ENCODE measurements around the gene TMSB10.
"Not testable (repeated sequence)": the region's sequence is repeated elsewhere in the genome, so short reads cannot be mapped to it uniquely, and the experiment has no call there.

Gene TMSB10

DNA sequence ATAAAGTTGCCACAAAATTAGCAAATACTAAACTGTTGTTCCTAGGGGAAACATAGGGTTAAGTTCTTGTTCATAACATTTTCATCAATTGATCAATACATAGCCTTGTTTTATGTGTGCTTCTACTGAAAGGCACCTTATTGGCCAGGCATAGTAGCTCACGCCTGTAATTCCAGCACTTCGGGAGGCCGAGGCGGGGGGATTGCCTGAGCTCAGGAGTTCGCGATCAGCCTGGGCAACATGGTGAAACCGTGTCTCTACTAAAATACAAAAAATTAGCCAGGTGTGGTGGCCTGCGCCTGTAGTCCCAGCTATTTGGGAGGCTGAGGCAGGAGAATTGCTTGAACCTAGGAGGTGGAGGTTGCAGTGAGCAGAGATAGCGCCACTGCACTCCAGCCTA is 32.8 kb upstream of the TMSB10 start:
- not testable (repeated sequence) for H3K9me3 ChIP-seq (ENCODE audit: insufficient read depth, low read depth, low read length); H3K9ac ChIP-seq (ENCODE audit: low read depth, low read length); H3K27ac ChIP-seq (ENCODE audit: low read length); H3K4me1 ChIP-seq (ENCODE audit: insufficient read depth, low read length); H3K36me3 ChIP-seq (ENCODE audit: insufficient read depth, low read depth, low read length); H3K4me3 ChIP-seq (ENCODE audit: low read length)
- H3K27me3 ChIP-seq (ENCODE audit: insufficient read depth, low read length): peaks cover 18% of the 10 kb centered on the region

DNA sequence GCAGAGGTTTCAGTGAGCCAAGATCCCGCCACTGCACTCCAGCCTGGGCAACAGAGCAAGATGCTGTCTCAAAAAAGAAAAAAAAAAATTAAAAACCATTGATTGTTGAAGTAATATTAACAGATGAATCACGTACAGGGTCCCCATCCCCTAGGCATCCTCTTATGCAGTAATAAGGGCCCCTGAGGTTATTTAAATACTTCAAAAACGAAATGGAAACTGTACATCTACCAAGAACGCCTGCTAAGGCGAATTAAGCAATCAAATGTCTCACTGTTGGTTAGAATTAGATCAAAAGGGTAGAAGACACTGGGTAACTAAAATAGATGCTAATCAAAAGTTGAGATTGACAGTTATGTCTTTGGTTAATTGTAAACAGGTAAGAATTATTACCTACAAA is 32.1 kb upstream of the TMSB10 start:
- no peaks in the 10 kb centered on the region for H3K9me3 ChIP-seq (ENCODE audit: insufficient read depth, low read depth, low read length)
- no peaks in the 10 kb centered on the region for H3K4me1 ChIP-seq (ENCODE audit: insufficient read depth, low read length)
- H3K4me3 ChIP-seq (ENCODE audit: low read length): no peak overlapping the region
- H3K9ac ChIP-seq (ENCODE audit: low read depth, low read length): no peak overlapping the region
- no peak overlapping the region for H3K27ac ChIP-seq (ENCODE audit: low read length)
- H3K27me3 ChIP-seq (ENCODE audit: insufficient read depth, low read length): peaks cover 25% of the 10 kb centered on the region
- H3K36me3 ChIP-seq (ENCODE audit: insufficient read depth, low read depth, low read length): no peaks in the 10 kb centered on the region

GRCh38 chr2:84874381-84875212 is 30.9 kb upstream of the TMSB10 start:
- Histone ChIP-seq H3K4me1 (ENCODE audit: insufficient read depth, low read length) (no peaks in the 10 kb centered on the region; the same call in 1 of the 2 replicates), H3K9me3 (ENCODE audit: insufficient read depth, low read depth, low read length) (no peaks in the 10 kb centered on the region), H3K27ac (ENCODE audit: low read length) (no peak overlapping the region), H3K36me3 (ENCODE audit: insufficient read depth, low read depth, low read length) (no peaks in the 10 kb centered on the region), H3K4me3 (ENCODE audit: low read length) (no peak overlapping the region), H3K27me3 (ENCODE audit: insufficient read depth, low read length) (peaks cover 37% of the 10 kb centered on the region), H3K9ac (ENCODE audit: low read depth, low read length) (no peak overlapping the region)

DNA sequence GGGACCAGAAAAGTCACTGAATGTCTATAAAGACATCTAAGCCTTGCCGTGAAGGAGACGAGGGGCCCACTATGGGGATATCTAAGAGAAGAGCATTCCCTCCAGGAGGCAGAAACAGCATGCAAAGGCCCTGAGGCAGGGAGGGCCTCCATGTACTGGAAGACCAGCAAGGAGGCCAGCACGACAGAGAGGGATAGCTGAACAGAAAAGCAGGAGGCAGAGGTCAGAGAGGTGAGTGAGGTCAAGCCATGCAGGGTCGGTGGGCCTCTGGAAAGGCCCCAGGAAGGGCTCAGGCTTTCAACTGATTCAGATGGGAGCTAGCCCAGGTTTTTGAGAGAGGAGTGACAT is 30.3 kb upstream of the TMSB10 start:
- Histone ChIP-seq H3K27me3 (ENCODE audit: insufficient read depth, low read length) (peaks cover 43% of the 10 kb centered on the region), H3K4me1 (ENCODE audit: insufficient read depth, low read length) (no peaks in the 10 kb centered on the region; the same call in 1 of the 2 replicates), H3K9me3 (ENCODE audit: insufficient read depth, low read depth, low read length) (no peaks in the 10 kb centered on the region), H3K4me3 (ENCODE audit: low read length) (no peak overlapping the region), H3K27ac (ENCODE audit: low read length) (no peak overlapping the region), H3K9ac (ENCODE audit: low read depth, low read length) (no peak overlapping the region), H3K36me3 (ENCODE audit: insufficient read depth, low read depth, low read length) (no peaks in the 10 kb centered on the region)

- H3K9ac ChIP-seq (ENCODE audit: low read depth, low read length); H3K27ac ChIP-seq (ENCODE audit: low read length); H3K9me3 ChIP-seq (ENCODE audit: insufficient read depth, low read depth, low read length); H3K36me3 ChIP-seq (ENCODE audit: insufficient read depth, low read depth, low read length); H3K4me1 ChIP-seq (ENCODE audit: insufficient read depth, low read length); H3K4me3 ChIP-seq (ENCODE audit: low read length): not testable (repeated sequence)
- H3K27me3 ChIP-seq (ENCODE audit: insufficient read depth, low read length): peaks cover 47% of the 10 kb centered on the region
These were observed 29.8 kb upstream of the TMSB10 start for GRCh38 chr2:84875619-84876018.

DNA sequence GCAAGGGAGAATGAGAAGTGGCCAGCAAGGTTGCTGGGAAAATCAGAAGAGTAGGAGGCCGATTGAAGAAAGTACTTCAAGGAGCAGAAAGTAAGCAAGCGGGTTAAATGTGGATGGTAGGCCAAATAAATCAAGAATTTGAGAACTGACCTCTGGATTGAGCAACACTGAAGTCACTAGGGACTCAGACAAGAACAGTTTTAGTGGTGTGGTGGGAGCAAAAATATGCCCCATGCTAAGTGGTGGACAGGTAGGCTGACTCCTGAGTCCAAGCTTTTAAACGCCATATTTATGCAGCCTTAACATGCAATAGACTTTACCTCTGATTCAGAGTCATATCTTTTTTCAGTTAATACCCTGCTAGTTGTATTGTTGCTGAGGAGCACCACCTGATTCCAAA is 29.1 kb upstream of the TMSB10 start:
- no peak overlapping the region for H3K4me3 ChIP-seq (ENCODE audit: low read length)
- no peak overlapping the region for H3K27ac ChIP-seq (ENCODE audit: low read length)
- no peaks in the 10 kb centered on the region for H3K36me3 ChIP-seq (ENCODE audit: insufficient read depth, low read depth, low read length)
- H3K4me1 ChIP-seq (ENCODE audit: insufficient read depth, low read length): peaks cover 1% of the 10 kb centered on the region; the same call in 1 of the 2 replicates
- H3K9ac ChIP-seq (ENCODE audit: low read depth, low read length): no peak overlapping the region
- H3K9me3 ChIP-seq (ENCODE audit: insufficient read depth, low read depth, low read length): no peaks in the 10 kb centered on the region
- H3K27me3 ChIP-seq (ENCODE audit: insufficient read depth, low read length): peaks cover 55% of the 10 kb centered on the region

- Histone ChIP-seq H3K27me3 (ENCODE audit: insufficient read depth, low read length) (peaks cover 76% of the 10 kb centered on the region), H3K9me3 (ENCODE audit: insufficient read depth, low read depth, low read length) (no peaks in the 10 kb centered on the region), H3K27ac (ENCODE audit: low read length) (no peak overlapping the region), H3K4me1 (ENCODE audit: insufficient read depth, low read length) (peaks cover 3% of the 10 kb centered on the region; the same call in 1 of the 2 replicates), H3K36me3 (ENCODE audit: insufficient read depth, low read depth, low read length) (no peaks in the 10 kb centered on the region), H3K9ac (ENCODE audit: low read depth, low read length) (no peak overlapping the region), H3K4me3 (ENCODE audit: low read length) (no peak overlapping the region)
These were observed 27.0 kb upstream of the TMSB10 start for GRCh38 chr2:84878459-84878858.

DNA sequence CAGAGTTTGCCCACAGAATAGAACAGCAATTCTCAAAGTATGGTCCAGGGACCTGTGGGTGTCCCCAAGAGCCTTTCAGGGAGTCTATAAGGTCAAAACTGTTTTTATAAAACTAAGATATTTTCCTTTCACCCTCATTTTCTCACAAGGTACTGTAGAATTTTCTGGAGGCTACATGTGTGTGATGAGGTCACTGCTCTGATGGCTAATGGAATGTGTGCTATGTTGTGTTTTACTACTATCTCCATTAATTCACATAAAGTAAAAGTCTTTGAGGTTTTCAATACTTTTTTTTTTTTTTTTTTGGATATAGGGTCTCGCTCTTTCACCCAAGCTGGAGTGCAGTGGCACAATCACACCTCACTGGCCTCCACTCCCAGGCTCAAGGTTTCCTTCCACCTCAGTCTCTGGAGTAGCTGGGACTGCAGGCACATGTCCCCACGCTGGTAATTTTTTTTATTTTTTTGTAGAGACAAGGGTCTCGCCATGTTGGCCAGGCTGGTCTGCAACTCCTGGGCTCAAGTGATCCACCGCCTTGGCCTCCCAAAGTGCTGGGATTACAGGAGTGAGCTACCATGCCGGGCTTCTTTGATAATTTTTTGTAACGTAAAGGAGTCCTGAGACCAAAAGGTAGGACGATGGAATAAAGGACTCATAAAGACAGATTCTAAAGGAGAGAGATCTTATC is 26.4 kb upstream of the TMSB10 start:
- H3K4me3 ChIP-seq (ENCODE audit: low read length): peak overlapping the region; percentile 41; the same call in 1 of the 2 replicates
- H3K36me3 ChIP-seq (ENCODE audit: insufficient read depth, low read depth, low read length): no peaks in the 10 kb centered on the region
- H3K27ac ChIP-seq (ENCODE audit: low read length): no peak overlapping the region
- H3K27me3 ChIP-seq (ENCODE audit: insufficient read depth, low read length): peaks cover 82% of the 10 kb centered on the region
- H3K9me3 ChIP-seq (ENCODE audit: insufficient read depth, low read depth, low read length): no peaks in the 10 kb centered on the region
- peaks cover 3% of the 10 kb centered on the region; the same call in 1 of the 2 replicates for H3K4me1 ChIP-seq (ENCODE audit: insufficient read depth, low read length)
- H3K9ac ChIP-seq (ENCODE audit: low read depth, low read length): no peak overlapping the region

- H3K9ac ChIP-seq (ENCODE audit: low read depth, low read length): peak overlapping the region; percentile 74
These were observed 25.7 kb upstream of the TMSB10 start for GRCh38 chr2:84879584-84880394.

DNA sequence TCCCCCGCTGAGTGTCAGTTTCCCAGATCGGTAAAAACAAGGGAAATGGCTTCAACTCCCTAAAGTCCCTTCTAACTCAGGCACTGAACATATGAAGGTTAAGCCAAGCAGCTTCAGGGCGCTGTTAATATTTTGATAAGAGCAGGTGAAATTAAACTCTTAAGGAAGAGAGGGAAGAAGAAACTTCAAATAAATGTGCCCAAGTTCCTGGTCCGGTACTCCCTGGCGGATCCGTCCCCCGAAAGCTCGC is 25.1 kb upstream of the TMSB10 start:
- Histone ChIP-seq H3K36me3 (ENCODE audit: insufficient read depth, low read depth, low read length) (no peaks in the 10 kb centered on the region), H3K9ac (ENCODE audit: low read depth, low read length) (peak overlapping the region; percentile 74), H3K9me3 (ENCODE audit: insufficient read depth, low read depth, low read length) (no peaks in the 10 kb centered on the region), H3K4me1 (ENCODE audit: insufficient read depth, low read length) (peaks cover 3% of the 10 kb centered on the region; the same call in 1 of the 2 replicates), H3K4me3 (ENCODE audit: low read length) (peak overlapping the region; percentile 68), H3K27ac (ENCODE audit: low read length) (no peak overlapping the region), H3K27me3 (ENCODE audit: insufficient read depth, low read length) (peaks cover 93% of the 10 kb centered on the region)

More at GRCh38 chr2:84879584-84880394, 25.7 kb upstream of the TMSB10 start:
- no peaks in the 10 kb centered on the region for H3K9me3 ChIP-seq (ENCODE audit: insufficient read depth, low read depth, low read length)
- H3K27me3 ChIP-seq (ENCODE audit: insufficient read depth, low read length): peaks cover 89% of the 10 kb centered on the region
- no peak overlapping the region for H3K27ac ChIP-seq (ENCODE audit: low read length)
- no peaks in the 10 kb centered on the region for H3K36me3 ChIP-seq (ENCODE audit: insufficient read depth, low read depth, low read length)
- H3K4me1 ChIP-seq (ENCODE audit: insufficient read depth, low read length): peaks cover 3% of the 10 kb centered on the region; the same call in 1 of the 2 replicates
- peak overlapping the region; percentile 68 for H3K4me3 ChIP-seq (ENCODE audit: low read length)

DNA sequence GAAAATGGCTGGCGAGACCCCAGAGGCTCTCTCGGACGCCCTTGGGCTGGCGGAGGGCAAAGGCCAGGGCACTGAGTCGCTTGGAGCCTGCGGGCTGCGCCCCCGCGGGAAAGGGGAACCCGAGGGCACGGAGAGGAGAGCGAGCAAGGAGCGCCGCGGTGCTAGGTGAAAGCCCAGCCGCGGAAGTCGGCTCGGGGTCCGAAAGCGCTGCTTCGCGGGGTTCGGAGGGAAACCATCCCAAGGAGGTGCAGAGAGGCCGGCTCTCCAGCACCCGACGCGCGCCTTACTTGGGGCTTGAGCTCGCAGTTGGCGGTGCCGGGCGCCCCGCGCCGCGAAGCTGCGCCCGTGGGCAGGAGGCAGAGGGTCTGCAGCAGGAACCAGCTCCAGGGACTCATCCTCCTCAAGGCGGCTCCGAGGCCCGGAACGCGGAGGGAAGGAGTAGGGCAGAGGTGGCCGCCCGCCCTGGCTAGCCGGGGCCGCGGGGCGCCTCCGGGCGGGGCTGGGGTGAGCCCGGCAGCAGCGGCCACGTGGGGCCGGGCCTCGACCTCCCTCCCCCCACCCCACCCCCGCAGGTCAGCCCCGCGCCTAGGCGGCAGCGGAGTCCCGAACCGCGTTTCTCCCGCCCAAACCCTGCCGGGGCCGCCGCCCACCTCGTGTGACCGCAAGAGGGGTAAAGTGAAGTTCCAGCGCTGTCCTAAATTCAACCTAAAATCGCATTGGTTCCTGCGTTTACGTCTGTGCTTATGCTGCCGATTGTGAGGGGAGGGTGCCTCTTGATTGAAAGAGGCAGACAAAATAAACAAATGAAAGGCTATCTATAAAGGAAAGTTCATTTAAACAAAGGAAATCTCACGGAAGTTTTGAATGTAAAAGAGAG is 24.6 kb upstream of the TMSB10 start, which contains the start of gene TRABD2A:
Gene TRABD2A, minus strand, starts transcription at position 440 of the 877 bp plus-strand sequence. Its CDS starts 45 bp downstream, at position 395.
- H3K27ac ChIP-seq (ENCODE audit: low read length): no peak within 1 kb of the TSS
- H3K4me3 ChIP-seq (ENCODE audit: low read length): peak within 1 kb of the TSS; percentile 68
- no peaks in the 10 kb centered on the region for H3K9me3 ChIP-seq (ENCODE audit: insufficient read depth, low read depth, low read length)
- peaks cover 3% of the 10 kb centered on the region; the same call in 1 of the 2 replicates for H3K4me1 ChIP-seq (ENCODE audit: insufficient read depth, low read length)
- H3K9ac ChIP-seq (ENCODE audit: low read depth, low read length): peak within 1 kb of the TSS; percentile 74
- H3K27me3 ChIP-seq (ENCODE audit: insufficient read depth, low read length): peaks cover 93% of the 10 kb centered on the region
- H3K36me3 ChIP-seq (ENCODE audit: insufficient read depth, low read depth, low read length): no peaks in the 10 kb centered on the region
